Right cardiac atrium (tissue), 5 donors: ENCODE measurements around the gene TRAF5. TPM values are rescaled to one million over a fixed set of nuclear protein-coding genes. Genes with fewer than 3 reads are reported as not detected.

Experiments
- ATAC-seq, 2 donors: fragments of 200-7000 bp; cut with Tn5 transposase; one replicate each; pipeline versions ENCODE4 v1.8.0 to v1.9.1; 2020; ENCODE audit warnings: moderate library complexity in 2 of 2, mild to moderate bottlenecking in 1 of 2
- DNase-seq, 3 donors: peaks; one replicate each; pipeline ENCODE4 v3.0.0-alpha.2; 2020
- H3K27ac ChIP-seq: one replicate; pipeline ENCODE4 v1.5.1; 2013; ENCODE audit warnings: mild to moderate bottlenecking, low read length, control low read depth, moderate library complexity
- H3K27me3 ChIP-seq: one replicate; pipeline ENCODE4 v1.6.1; 2013; ENCODE audit not compliant: control insufficient read depth, insufficient read depth
- H3K4me1 ChIP-seq: one replicate; pipeline ENCODE4 v1.6.1; 2013; ENCODE audit warnings: low read length; ENCODE audit not compliant: control insufficient read depth, insufficient read depth
- H3K4me3 ChIP-seq: one replicate; pipeline ENCODE4 v1.5.1; 2013; ENCODE audit warnings: low read length, control low read depth
- H3K9me3 ChIP-seq: one replicate; pipeline ENCODE4 v1.6.1; 2013; ENCODE audit warnings: low read length; ENCODE audit not compliant: control insufficient read depth
- WGBS: extraction: QIAGEN DNeasy Blood & Tissue Kit; methylation state at CpG from one replicate; pipeline ENCODE4 v1.1.7; 2013; 5-methylcytosine and 5-hydroxymethylcytosine counted together
- intact Hi-C, 4 donors: fragments of 100-400 bp; cut with DNase I; formaldehyde crosslinking; loops; one replicate each; pipeline versions ENCODE4 v1.11.0 to v1.14.0; 2022 to 2023
- polyA plus RNA-seq: library from polyadenylated mRNA; stranded (reverse); fragments of 200-250 nt; gene quantifications from one replicate; pipeline ENCODE4 v1.2.3, GENCODE V29; 2013
- total RNA-seq, 4 donors: library from RNA; stranded (reverse); fragmentation: NEBNext Ultra II Directional; extraction: Animal tissue kit (Norgen Biotek cat#: 25700); gene quantifications; one replicate each; pipeline ENCODE4 v1.2.1, GENCODE V29; 2021
- donor health status: healthy with polysubstance abuse.
- donor health status: DM: no; HTN: yes; CAD: no.
- donor health status: DM: no; HTN: no; CAD: no.
- donor health status: DM: no; HTN: yes; CAD: no; lungs with severe emphysema.
- donor health status: DM: yes; HTN: yes; CAD: no.

Gene TRAF5
- total and polyA plus RNA-seq, 5 donors: 2.5 to 4.3 (median 2.9) TPM

DNA sequence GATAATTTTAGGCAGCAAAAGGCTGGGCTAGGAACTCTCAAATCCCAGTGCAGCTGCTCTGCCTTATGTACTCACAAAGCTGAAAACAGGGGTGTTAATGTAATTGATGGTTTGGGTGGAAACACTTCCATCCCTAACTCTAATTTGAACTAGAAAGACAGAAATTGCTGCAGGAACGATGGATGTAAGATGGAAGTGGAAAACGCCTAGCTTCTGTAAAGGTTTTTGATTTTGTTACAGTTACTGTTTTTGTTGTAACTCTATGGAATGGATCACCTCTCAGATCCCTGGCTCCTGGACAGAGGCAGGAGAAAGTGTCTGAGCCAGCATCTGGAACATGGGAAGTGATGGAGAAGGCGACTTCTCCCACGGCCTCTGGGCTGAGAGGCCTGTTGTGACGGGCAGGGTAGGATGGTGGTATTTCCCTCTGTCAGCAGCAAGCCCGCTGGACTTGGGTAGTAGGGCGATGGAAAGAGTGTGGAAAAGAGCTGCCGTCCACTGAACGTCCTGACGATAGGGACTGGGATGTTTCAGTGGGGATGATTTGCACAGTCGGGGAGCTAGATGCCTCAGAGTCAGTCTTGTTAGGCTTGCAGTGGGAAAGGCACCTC, 1.6 kb downstream of the TRAF5 start:
- DNase-seq: no peak
- no peak overlapping the region for H3K4me3 ChIP-seq
- intact Hi-C loops: loop anchor here in 3 of 4 donors (10.0 kb wide), 3 partner anchors 47 to 187 kb away; no protein-coding TSS in a partner anchor
- ATAC-seq: no peak
- H3K9me3 ChIP-seq: no peaks in the 10 kb centered on the region
- H3K27ac ChIP-seq: no peak overlapping the region
- H3K4me1 ChIP-seq: peaks cover 5% of the 10 kb centered on the region
- H3K27me3 ChIP-seq: no peaks in the 10 kb centered on the region
- WGBS: 87% methylated on average over 11 of the region's 11 CpGs

DNA sequence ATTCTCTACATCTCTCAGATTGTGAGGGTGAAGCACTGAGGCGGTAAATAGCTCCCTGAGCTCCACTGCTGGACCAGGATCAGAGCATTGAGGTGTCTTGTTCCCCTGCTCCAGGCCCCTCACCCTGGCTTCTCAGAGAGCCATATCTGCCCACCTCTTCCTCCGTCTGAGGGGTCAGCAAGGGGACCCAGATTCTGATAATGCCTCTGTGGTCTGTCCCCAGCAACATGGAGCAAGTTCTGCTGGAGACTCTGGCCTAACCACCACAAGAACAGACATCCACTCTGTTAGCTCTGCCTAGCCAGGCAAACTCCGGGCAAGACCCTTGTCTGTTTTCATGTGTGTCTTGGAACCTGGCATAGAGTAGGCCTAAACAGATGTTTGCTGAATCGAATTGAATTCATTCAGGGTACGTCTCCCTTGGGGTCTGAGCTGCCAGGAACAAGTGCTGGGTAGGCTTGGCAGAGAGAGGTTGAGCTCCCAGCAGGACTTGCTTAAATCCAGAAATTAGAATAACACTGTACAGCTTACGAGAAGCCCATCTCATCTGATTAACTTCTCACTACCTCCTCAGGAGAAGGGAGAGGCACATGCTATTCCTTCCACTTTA, 2.3 kb downstream of the TRAF5 start:
- ATAC-seq: no peak
- no peaks in the 10 kb centered on the region for H3K27me3 ChIP-seq
- no peak overlapping the region for H3K4me3 ChIP-seq
- H3K4me1 ChIP-seq: peaks cover 5% of the 10 kb centered on the region
- H3K27ac ChIP-seq: no peak overlapping the region
- intact Hi-C loops: loop anchor here in 3 of 4 donors (10.0 kb wide), 3 partner anchors 46 to 186 kb away; no protein-coding TSS in a partner anchor
- 82% methylated on average over 6 of the region's 6 CpGs for WGBS
- DNase-seq: no peak
- no peaks in the 10 kb centered on the region for H3K9me3 ChIP-seq

- Histone ChIP-seq H3K27me3 (no peaks in the 10 kb centered on the region), H3K27ac (no peak overlapping the region), H3K9me3 (no peaks in the 10 kb centered on the region), H3K4me3 (no peak overlapping the region), H3K4me1 (peaks cover 5% of the 10 kb centered on the region)
- 87% methylated on average over 4 of the region's 4 CpGs for WGBS
- intact Hi-C loops: loop anchor here in 3 of 4 donors (10.0 kb wide), 3 partner anchors 45 to 185 kb away; no protein-coding TSS in a partner anchor
- ATAC-seq (no peak), DNase-seq (no peak)
These were observed 3.1 kb downstream of the TRAF5 start for GRCh38 chr1:211329764-211330201.

DNA sequence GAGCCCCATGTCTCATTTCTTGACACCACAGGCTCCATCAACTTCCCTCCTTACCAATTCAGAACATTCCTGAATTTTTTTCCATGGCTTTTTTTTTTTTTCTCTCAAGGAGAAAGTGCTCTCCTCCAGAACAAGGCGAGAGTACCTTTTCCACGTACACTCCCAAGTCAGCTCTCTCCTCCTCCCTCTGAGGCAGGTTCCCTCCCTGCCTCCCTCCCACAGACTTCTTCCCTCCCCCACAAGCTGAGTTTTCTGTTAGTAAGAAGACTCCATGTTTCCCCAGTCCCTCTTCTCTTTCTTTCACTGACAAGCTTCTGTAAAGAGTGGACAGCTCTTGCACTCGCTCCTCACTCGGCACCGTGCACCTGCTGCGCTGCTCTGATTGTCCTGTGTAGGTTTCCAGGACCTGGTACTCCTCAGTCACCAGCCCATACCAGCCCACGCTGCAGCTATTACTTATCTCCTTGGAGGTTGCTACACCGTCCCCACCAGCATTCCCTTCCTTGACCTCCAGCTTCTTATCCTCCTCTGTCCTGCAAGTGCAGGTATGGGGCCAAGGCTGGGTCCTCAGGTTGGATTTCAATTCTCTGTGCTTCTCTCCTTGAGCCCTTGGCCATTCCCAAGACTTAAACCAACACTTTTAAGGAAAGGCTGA, 3.8 kb downstream of the TRAF5 start:
- Histone ChIP-seq H3K27me3 (no peaks in the 10 kb centered on the region), H3K27ac (no peak overlapping the region), H3K4me3 (no peak overlapping the region), H3K9me3 (no peaks in the 10 kb centered on the region), H3K4me1 (peaks cover 5% of the 10 kb centered on the region)
- ATAC-seq: no peak
- DNase-seq: no peak
- intact Hi-C loops: no loop called here
- 93% methylated on average over 8 of the region's 8 CpGs for WGBS

DNA sequence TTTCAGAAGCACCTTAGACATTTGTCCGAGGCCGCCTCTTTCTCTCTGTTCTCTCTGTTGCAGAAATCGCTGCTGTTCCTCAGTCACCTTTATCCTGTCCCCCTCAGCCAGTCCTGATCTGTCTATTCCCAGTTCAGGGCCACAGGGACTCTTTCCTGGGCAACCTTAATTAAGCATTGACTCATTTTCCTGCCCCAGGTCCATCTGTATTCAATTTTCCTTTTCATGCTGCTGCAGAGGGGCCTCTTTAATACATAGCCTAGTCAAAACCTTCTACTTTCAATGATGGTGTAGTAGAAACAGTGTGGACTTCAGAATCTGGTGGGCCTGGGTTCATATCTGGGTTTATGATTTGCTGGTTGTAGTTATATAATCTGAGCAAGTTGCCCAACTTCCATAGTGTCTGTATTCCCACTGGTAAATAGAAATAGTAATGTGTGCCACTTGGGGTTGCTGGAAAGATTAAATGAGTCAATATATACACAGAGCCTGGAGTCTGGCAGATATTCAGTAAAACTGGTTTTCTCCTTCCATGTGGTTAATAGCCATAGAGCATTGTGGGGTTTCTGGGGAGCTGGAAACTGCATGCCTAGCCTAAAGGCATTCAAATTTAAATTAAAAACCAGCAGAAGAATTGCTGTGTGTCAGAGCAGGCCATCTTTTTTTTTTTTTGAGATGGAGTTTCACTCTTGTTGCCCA, 4.5 kb downstream of the TRAF5 start:
- 95% methylated on average over 3 of the region's 3 CpGs for WGBS
- DNase-seq: no peak
- Histone ChIP-seq H3K9me3 (no peaks in the 10 kb centered on the region), H3K4me3 (no peak overlapping the region), H3K27ac (no peak overlapping the region), H3K4me1 (peaks cover 4% of the 10 kb centered on the region), H3K27me3 (no peaks in the 10 kb centered on the region)
- intact Hi-C loops: no loop called here
- ATAC-seq: no peak

DNA sequence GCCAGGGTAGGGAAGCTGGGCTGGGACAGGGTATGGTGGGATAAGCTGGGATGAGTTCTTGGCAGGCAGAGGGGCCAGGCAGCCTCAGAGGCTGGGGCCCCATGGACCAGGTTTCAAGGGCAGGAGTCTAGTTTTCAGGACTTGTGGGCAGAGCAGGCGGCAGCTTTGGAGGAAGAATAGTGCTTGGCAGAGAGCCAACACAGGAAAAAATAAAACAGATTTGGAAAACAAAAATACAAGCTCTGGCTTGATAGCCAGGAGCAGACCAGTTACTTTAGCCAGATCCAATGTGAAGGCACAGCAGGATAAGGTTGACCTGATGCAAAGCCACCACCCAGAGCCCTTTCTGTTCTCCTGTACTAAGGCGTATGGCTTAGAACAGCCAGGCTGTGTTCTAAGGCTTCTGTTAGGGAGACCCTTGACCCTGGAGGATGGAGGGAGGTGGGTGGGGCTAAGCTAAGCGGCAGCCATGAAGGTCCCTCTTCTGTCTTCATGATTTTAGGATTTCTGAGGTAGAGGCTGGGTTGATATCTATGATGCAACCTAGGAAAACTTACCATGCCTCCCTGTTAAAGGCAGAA, 5.5 kb downstream of the TRAF5 start:
- 63% methylated on average over 3 of the region's 3 CpGs for WGBS
- ATAC-seq (no peak), DNase-seq (no peak)
- intact Hi-C loops: no loop called here
- Histone ChIP-seq H3K27ac (no peak overlapping the region), H3K4me1 (peaks cover 2% of the 10 kb centered on the region), H3K27me3 (no peaks in the 10 kb centered on the region), H3K9me3 (no peaks in the 10 kb centered on the region), H3K4me3 (no peak overlapping the region)

- Histone ChIP-seq H3K4me3 (no peak overlapping the region), H3K27me3 (no peaks in the 10 kb centered on the region), H3K9me3 (no peaks in the 10 kb centered on the region), H3K27ac (no peak overlapping the region), H3K4me1 (peaks cover 2% of the 10 kb centered on the region)
- ATAC-seq (no peak), DNase-seq (no peak)
- intact Hi-C loops: no loop called here
- WGBS: 95% methylated on average over 2 of the region's 2 CpGs
These were observed 6.2 kb downstream of the TRAF5 start for GRCh38 chr1:211332830-211333229.

- no peak overlapping the region for H3K27ac ChIP-seq
- intact Hi-C loops: no loop called here
- DNase-seq (no peak), ATAC-seq (no peak)
- 74% methylated on average over 1 of the region's 1 CpG for WGBS
- no peak overlapping the region for H3K4me3 ChIP-seq
- no peaks in the 10 kb centered on the region for H3K9me3 ChIP-seq
- H3K4me1 ChIP-seq: peaks cover 2% of the 10 kb centered on the region
- no peaks in the 10 kb centered on the region for H3K27me3 ChIP-seq
These were observed 7.3 kb downstream of the TRAF5 start for GRCh38 chr1:211333906-211334305.

DNA sequence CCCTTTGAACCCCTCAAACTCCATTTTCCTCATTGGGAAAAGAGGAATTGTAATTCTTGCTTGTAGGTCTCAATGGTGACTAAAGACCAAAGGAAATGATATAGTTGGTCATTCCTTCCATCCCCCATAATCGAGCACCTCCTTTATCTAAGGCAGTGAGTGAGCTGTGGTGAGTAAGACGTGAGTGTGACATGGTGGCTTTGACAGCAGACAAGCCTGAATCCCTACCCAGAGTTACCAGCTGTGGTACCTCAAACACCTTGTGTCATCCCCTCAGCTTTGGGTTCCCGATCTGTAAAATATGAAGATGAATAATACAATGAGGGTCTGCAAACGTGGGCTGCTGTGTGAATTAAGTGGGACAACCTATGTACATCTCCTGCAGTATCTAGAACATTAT, 8.4 kb downstream of the TRAF5 start:
- Histone ChIP-seq H3K27ac (no peak overlapping the region), H3K27me3 (no peaks in the 10 kb centered on the region), H3K9me3 (no peaks in the 10 kb centered on the region), H3K4me3 (no peak overlapping the region), H3K4me1 (peaks cover 2% of the 10 kb centered on the region)
- ATAC-seq (no peak), DNase-seq (no peak)
- intact Hi-C loops: no loop called here
- 73% methylated on average over 4 of the region's 4 CpGs for WGBS

- DNase-seq (no peak), ATAC-seq (peak in 1 of 2 donors; percentile 15)
- intact Hi-C loops: no loop called here
- 84% methylated on average over 3 of the region's 3 CpGs for WGBS
- Histone ChIP-seq H3K4me1 (peaks cover 2% of the 10 kb centered on the region), H3K27ac (no peak overlapping the region), H3K27me3 (no peaks in the 10 kb centered on the region), H3K4me3 (no peak overlapping the region), H3K9me3 (no peaks in the 10 kb centered on the region)
These were observed 9.0 kb downstream of the TRAF5 start for GRCh38 chr1:211335522-211336157.
